Endometrial microvascular endothelial cells (primary cell): Measurements from ENCODE around the gene SMCR8. TPM values are rescaled to one million over a fixed set of nuclear protein-coding genes. Genes with fewer than 3 reads are reported as not detected.
"Not testable (repeated sequence)": the region's sequence is repeated elsewhere in the genome, so short reads cannot be mapped to it uniquely, and the experiment has no call there.

ENCODE experiments used
- in situ Hi-C: cut with HindIII; loops from 2 replicates; pipeline ENCODE4 v1.10.0; 2017; ENCODE audit warnings: low sequenced_read_pairs, low pct_unique_long_range_greater_than_20kb; ENCODE audit errors: inconsistent ontology term
- total RNA-seq: library from RNA; depleted of rRNA; stranded (reverse); fragments of >200 nt; gene quantifications from one replicate; pipeline ENCODE4 v1.2.3, GENCODE V29; 2015; ENCODE audit errors: inconsistent ontology term

Gene SMCR8
- total RNA-seq, result 14.3 TPM

GRCh38 chr17:18314731-18315561 is at the start of gene SMCR8, which contains the start of gene TOP3A:
Gene SMCR8, plus strand, starts transcription at chr17:18315293. Its CDS starts 497 bp downstream, at chr17:18315790.
Gene TOP3A, minus strand, starts transcription at chr17:18314994. Its CDS starts 216 bp downstream, at chr17:18314778.
- in situ Hi-C loops, result no loop called here

- in situ Hi-C loops, result no loop called here
Observed at GRCh38 chr17:18267366-18267765, 47.7 kb upstream of the SMCR8 start.

- in situ Hi-C loops, result no loop called here
Observed at GRCh38 chr17:18267927-18268711, 47.0 kb upstream of the SMCR8 start.

- in situ Hi-C loops, result no loop called here
Observed at GRCh38 chr17:18270046-18270931, 44.8 kb upstream of the SMCR8 start.

GRCh38 chr17:18277076-18277475 is 38.0 kb upstream of the SMCR8 start:
- in situ Hi-C loops, result no loop called here

- in situ Hi-C loops, result no loop called here
Observed at GRCh38 chr17:18278867-18279266, 36.2 kb upstream of the SMCR8 start.

- in situ Hi-C loops, result no loop called here
Observed at GRCh38 chr17:18280249-18280648, 34.8 kb upstream of the SMCR8 start.

GRCh38 chr17:18280766-18281371 is 34.2 kb upstream of the SMCR8 start:
- in situ Hi-C loops, result no loop called here

- in situ Hi-C loops, result no loop called here
Observed at GRCh38 chr17:18281788-18282187, 33.3 kb upstream of the SMCR8 start.

GRCh38 chr17:18285296-18285695 is 29.8 kb upstream of the SMCR8 start:
- in situ Hi-C loops, result no loop called here

- in situ Hi-C loops, result no loop called here
Observed at GRCh38 chr17:18291718-18292540, 23.2 kb upstream of the SMCR8 start.

- in situ Hi-C loops, result not testable (repeated sequence)
Observed at GRCh38 chr17:18298061-18298460, 17.0 kb upstream of the SMCR8 start.

GRCh38 chr17:18300725-18301480 is 14.2 kb upstream of the SMCR8 start:
- in situ Hi-C loops, result no loop called here

GRCh38 chr17:18303206-18303605 is 11.9 kb upstream of the SMCR8 start:
- in situ Hi-C loops, result not testable (repeated sequence)

GRCh38 chr17:18309202-18309601 is 5.9 kb upstream of the SMCR8 start:
- in situ Hi-C loops, result no loop called here

- in situ Hi-C loops, result no loop called here
Observed at GRCh38 chr17:18314059-18314730, 898 bp upstream of the SMCR8 start.

GRCh38 chr17:18315562-18315922 is 449 bp downstream of the SMCR8 start:
- in situ Hi-C loops, result no loop called here
